GM21515 (cell line): ENCODE results near the gene NCOA1.

Experiments used
- ATAC-seq: cut with Tn5 transposase; IDR thresholded peaks from one replicate; pipeline ENCODE4 v1.9.1; 2021; ENCODE audit not compliant: unreplicated experiment

Gene NCOA1

GRCh38 chr2:24731040-24731439, 240.0 kb downstream of the NCOA1 start:
- ATAC-seq = no peak

- no peak for ATAC-seq
These were observed 240.9 kb downstream of the NCOA1 start for GRCh38 chr2:24731923-24732322.

- no peak for ATAC-seq
These were observed 243.7 kb downstream of the NCOA1 start for GRCh38 chr2:24734741-24735140.

- no peak for ATAC-seq
These were observed 248.4 kb downstream of the NCOA1 start for GRCh38 chr2:24739354-24740025.

GRCh38 chr2:24740142-24740541, 249.1 kb downstream of the NCOA1 start:
- ATAC-seq = no peak

- no peak for ATAC-seq
These were observed 251.7 kb downstream of the NCOA1 start for GRCh38 chr2:24742730-24743129.

GRCh38 chr2:24743924-24744323, 252.9 kb downstream of the NCOA1 start:
- ATAC-seq = no peak

GRCh38 chr2:24744356-24744755, 253.3 kb downstream of the NCOA1 start:
- no peak for ATAC-seq

GRCh38 chr2:24745825-24746224, 254.8 kb downstream of the NCOA1 start:
- ATAC-seq = no peak

GRCh38 chr2:24747299-24747698, 256.2 kb downstream of the NCOA1 start:
- no peak for ATAC-seq

- no peak for ATAC-seq
These were observed 258.1 kb downstream of the NCOA1 start for GRCh38 chr2:24749069-24749691.

- no peak for ATAC-seq
These were observed 264.1 kb downstream of the NCOA1 start for GRCh38 chr2:24754985-24755705.

GRCh38 chr2:24756789-24757188, 265.7 kb downstream of the NCOA1 start:
- ATAC-seq = no peak

- ATAC-seq = no peak
These were observed 270.8 kb downstream of the NCOA1 start for GRCh38 chr2:24761866-24762265.

- no peak for ATAC-seq
These were observed 271.5 kb downstream of the NCOA1 start for GRCh38 chr2:24762518-24762917.

GRCh38 chr2:24763843-24764242, 272.8 kb downstream of the NCOA1 start:
- no peak for ATAC-seq

- no peak for ATAC-seq
These were observed 275.6 kb downstream of the NCOA1 start for GRCh38 chr2:24766609-24767008.

GRCh38 chr2:24768013-24768412, 277.0 kb downstream of the NCOA1 start:
- no peak for ATAC-seq

- no peak for ATAC-seq
These were observed 277.5 kb downstream of the NCOA1 start for GRCh38 chr2:24768601-24769000.

GRCh38 chr2:24771061-24771460, 280.0 kb downstream of the NCOA1 start:
- no peak for ATAC-seq

- ATAC-seq = no peak
These were observed 280.9 kb downstream of the NCOA1 start for GRCh38 chr2:24771764-24772586.
